Large intestine (tissue), 3 donors: ENCODE data around the gene SPINT2. TPM values are rescaled to one million over a fixed set of nuclear protein-coding genes. Genes with fewer than 3 reads are reported as not detected.

ENCODE experiments used
- DNase-seq, 2 donors: peaks; one replicate each; pipeline versions ENCODE4 v3.0.0 to v3.0.0-alpha.2; 2013
- H3K27ac ChIP-seq: one replicate; pipeline ENCODE4 v1.5.1; 2013; ENCODE audit warnings: low read length
- H3K27me3 ChIP-seq: 2 replicates; pipeline ENCODE4 v1.6.1; 2013; ENCODE audit warnings: low read length; ENCODE audit not compliant: control insufficient read depth, insufficient read depth
- H3K36me3 ChIP-seq: 2 replicates; pipeline ENCODE4 v1.6.1; 2013; ENCODE audit warnings: low read length; ENCODE audit not compliant: control insufficient read depth, insufficient read depth
- H3K4me1 ChIP-seq: one replicate; pipeline ENCODE4 v1.6.1; 2013; ENCODE audit warnings: low read length; ENCODE audit not compliant: control insufficient read depth, insufficient read depth
- H3K4me3 ChIP-seq: one replicate; pipeline ENCODE4 v1.5.1; 2013; ENCODE audit warnings: low read length
- H3K9me3 ChIP-seq: one replicate; pipeline ENCODE4 v1.6.1; 2013; ENCODE audit warnings: mild to moderate bottlenecking, low read depth, low read length, moderate library complexity; ENCODE audit not compliant: control insufficient read depth
- WGBS: methylation state at CpG from one replicate; pipeline ENCODE4 v1.1.5; 2013; ENCODE audit warnings: low lambda C conversion rate; ENCODE audit not compliant: insufficient coverage; 5-methylcytosine and 5-hydroxymethylcytosine counted together
- polyA plus RNA-seq: library from polyadenylated mRNA; unstranded; fragments of 120-200 nt; gene quantifications from one replicate; pipeline ENCODE4 v1.2.1, GENCODE V29; 2013

The SPINT2 gene
- polyA plus RNA-seq, 1 donor: 390 TPM

DNA sequence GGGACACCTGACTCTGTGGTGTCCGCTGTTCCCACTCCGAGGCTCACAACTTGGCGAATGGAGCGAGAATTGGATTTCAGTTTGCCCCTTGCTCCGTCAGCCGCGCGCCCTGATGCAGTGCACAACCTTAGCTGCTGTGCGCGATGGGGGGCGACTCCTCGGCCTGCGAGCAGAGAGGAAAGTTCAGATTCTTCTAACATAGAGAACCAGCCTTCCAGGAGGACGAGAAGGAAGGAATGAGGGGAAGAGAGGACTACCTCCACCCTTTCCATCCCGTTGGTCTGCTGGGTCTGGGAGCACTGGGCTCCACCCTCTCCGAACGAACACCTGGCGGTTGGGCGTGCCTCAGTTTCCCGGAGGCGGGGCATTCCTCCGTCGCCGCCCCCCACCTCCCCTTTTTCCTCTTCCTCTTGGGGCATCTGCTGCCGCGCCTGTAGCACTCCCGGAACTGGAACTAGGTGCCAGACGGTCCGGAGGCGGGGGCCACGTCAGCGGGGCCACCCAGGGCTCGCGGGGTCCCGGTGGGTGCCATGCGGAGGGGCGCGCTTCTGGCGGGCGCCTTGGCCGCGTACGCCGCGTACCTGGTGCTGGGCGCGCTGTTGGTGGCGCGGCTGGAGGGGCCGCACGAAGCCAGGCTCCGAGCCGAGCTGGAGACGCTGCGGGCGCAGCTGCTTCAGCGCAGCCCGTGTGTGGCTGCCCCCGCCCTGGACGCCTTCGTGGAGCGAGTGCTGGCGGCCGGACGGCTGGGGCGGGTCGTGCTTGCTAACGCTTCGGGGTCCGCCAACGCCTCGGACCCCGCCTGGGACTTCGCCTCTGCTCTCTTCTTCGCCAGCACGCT lies 55.3 kb downstream of the SPINT2 start, which contains the start of gene KCNK6:
KCNK6 (plus strand) TSS at position 425 of the 838 bp plus-strand sequence; CDS start at position 531, 106 bp downstream.
- Histone ChIP-seq H3K36me3 (no peaks in the 10 kb centered on the region), H3K27me3 (peaks cover 34% of the 10 kb centered on the region), H3K9me3 (no peaks in the 10 kb centered on the region), H3K27ac (no peak within 1 kb of the TSS), H3K4me3 (peak within 1 kb of the TSS; percentile 46), H3K4me1 (peaks cover 18% of the 10 kb centered on the region)
- no CpG with 5 or more reads among the region's 76 CpGs for WGBS
- DNase-seq: peak in 1 of 2 donors; percentile 62

DNA sequence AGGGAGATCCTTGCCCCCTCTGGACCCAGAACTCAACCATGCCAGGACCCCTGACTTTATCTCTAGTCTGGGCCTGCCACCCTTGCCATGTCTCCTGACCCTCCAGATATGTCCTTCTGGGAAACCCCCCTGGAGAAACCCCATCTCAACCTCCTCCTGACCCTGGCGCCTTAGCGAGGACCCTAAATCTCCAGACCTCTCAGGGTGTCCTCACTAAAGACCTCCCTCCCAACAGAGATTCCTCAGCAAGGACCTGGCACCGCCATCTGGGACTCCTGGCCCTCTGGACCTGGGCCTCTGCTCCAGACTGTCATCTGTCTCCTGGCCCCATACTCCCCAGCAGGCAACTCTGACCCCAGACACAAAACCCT lies 56.6 kb downstream of the SPINT2 start:
- H3K4me1 ChIP-seq: peaks cover 13% of the 10 kb centered on the region
- no CpG with 5 or more reads among the region's 3 CpGs for WGBS
- H3K27ac ChIP-seq: no peak overlapping the region
- H3K9me3 ChIP-seq: no peaks in the 10 kb centered on the region
- H3K27me3 ChIP-seq: peaks cover 34% of the 10 kb centered on the region
- peak overlapping the region; percentile 3 for H3K4me3 ChIP-seq
- no peaks in the 10 kb centered on the region for H3K36me3 ChIP-seq
- DNase-seq: no peak

DNA sequence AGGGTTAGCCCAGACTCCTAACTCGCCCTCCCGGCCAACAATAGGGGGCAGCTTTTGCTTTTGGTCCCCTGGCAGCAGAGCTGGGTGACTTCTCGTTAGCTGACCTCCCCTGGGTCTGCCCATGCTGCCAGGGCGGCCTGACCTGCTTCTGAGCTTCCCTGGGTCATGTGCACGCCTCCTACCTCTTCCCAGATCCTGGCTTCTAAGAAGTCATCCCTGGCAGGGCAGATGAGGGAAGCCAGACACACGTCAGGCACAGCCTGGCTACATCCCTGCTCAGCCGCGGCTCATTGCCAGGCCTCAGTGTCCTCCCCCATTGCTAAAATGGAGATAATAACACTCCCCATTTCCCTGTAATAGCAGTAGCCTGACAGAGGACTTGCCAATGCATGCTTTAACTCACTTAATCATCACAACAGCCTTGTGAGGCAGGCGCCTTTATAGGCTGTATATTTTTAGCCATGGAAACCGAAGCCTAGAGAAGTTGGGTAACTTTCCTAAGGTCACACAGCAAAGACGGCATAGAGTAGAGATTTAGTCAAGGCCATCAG lies 57.3 kb downstream of the SPINT2 start:
- Histone ChIP-seq H3K27ac (no peak overlapping the region), H3K4me3 (no peak overlapping the region), H3K36me3 (no peaks in the 10 kb centered on the region), H3K27me3 (peaks cover 34% of the 10 kb centered on the region), H3K9me3 (no peaks in the 10 kb centered on the region), H3K4me1 (peaks cover 10% of the 10 kb centered on the region)
- DNase-seq: peak in 1 of 2 donors; percentile 22
- WGBS: no CpG with 5 or more reads among the region's 11 CpGs

DNA sequence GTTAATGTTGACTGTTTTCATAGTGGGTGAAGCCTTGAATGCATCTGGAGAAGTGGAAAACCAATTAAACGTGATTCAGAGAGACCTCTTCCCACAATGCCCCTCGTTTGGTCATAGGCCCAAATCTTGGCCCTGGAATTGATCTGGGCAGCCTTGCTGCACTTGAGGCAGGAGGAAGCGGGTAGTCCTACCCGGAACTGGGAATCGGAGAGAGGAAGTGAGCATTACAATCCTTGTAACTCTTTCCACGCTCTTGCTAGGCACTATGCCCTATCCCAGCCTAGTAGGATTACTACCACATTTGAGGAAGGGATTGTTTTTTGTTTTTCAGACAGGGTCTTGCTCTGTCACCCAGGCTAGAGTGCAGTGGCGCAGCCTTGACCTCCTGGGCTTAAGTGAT lies 58.9 kb downstream of the SPINT2 start:
- no peak overlapping the region for H3K27ac ChIP-seq
- no peak overlapping the region for H3K4me3 ChIP-seq
- no peaks in the 10 kb centered on the region for H3K9me3 ChIP-seq
- H3K27me3 ChIP-seq: peaks cover 30% of the 10 kb centered on the region
- H3K4me1 ChIP-seq: peaks cover 10% of the 10 kb centered on the region
- WGBS: no CpG with 5 or more reads among the region's 7 CpGs
- DNase-seq: no peak
- no peaks in the 10 kb centered on the region for H3K36me3 ChIP-seq

DNA sequence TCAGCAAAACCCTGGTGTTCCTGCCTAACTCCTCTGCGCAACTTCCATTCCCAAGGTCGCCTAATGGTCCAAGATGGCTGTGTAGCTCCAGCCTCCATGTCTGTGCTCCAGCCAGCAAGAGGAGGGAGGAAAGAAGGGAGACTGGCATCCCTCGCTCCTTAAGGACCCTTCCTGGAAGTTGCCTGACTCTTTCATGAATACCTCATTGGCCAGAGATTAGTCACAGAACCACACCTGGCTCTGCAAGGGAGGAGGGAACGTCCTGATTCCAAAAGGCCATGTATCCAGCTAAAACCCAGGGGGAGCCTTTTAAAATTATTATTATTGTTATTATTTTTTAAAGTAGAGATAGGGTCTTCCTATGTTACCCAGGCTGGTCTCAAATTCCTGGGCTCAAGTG lies 60.1 kb downstream of the SPINT2 start:
- H3K27ac ChIP-seq: no peak overlapping the region
- peaks cover 19% of the 10 kb centered on the region for H3K27me3 ChIP-seq
- H3K4me1 ChIP-seq: peaks cover 7% of the 10 kb centered on the region
- no peaks in the 10 kb centered on the region for H3K9me3 ChIP-seq
- WGBS: no CpG with 5 or more reads among the region's 4 CpGs
- no peak overlapping the region for H3K4me3 ChIP-seq
- no peaks in the 10 kb centered on the region for H3K36me3 ChIP-seq
- no peak for DNase-seq

DNA sequence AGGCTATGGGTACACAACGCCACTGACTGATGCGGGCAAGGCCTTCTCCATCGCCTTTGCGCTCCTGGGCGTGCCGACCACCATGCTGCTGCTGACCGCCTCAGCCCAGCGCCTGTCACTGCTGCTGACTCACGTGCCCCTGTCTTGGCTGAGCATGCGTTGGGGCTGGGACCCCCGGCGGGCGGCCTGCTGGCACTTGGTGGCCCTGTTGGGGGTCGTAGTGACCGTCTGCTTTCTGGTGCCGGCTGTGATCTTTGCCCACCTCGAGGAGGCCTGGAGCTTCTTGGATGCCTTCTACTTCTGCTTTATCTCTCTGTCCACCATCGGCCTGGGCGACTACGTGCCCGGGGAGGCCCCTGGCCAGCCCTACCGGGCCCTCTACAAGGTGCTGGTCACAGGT lies 62.2 kb downstream of the SPINT2 start:
- no peak overlapping the region for H3K4me3 ChIP-seq
- H3K27ac ChIP-seq: no peak overlapping the region
- WGBS: no CpG with 5 or more reads among the region's 22 CpGs
- H3K36me3 ChIP-seq: no peaks in the 10 kb centered on the region
- H3K27me3 ChIP-seq: peaks cover 3% of the 10 kb centered on the region
- H3K4me1 ChIP-seq: no peaks in the 10 kb centered on the region
- no peaks in the 10 kb centered on the region for H3K9me3 ChIP-seq
- no peak for DNase-seq

DNA sequence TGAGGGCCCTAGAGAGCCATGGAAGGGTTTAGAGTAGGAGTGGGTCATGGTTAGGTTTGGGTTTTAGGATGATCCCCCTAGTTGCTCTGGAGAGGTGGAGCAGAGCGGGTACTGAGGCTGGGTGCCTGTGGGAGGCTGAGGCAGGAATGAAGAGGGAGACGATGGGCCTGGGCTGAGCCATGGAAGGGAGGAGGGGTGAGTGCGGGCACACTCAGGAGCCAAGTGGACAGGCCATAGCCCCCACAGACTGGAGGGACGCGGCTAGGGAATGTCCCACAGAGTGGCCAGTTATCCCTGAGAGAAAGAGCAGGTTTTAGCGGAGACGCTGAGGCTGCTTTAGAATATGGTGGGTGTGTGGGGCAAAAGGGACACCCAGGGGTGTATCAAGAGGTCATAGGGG lies 65.3 kb downstream of the SPINT2 start:
- no peaks in the 10 kb centered on the region for H3K4me1 ChIP-seq
- WGBS: 80% methylated on average over 2 of the region's 7 CpGs
- no peak overlapping the region for H3K4me3 ChIP-seq
- H3K36me3 ChIP-seq: no peaks in the 10 kb centered on the region
- H3K27ac ChIP-seq: no peak overlapping the region
- no peak for DNase-seq
- H3K27me3 ChIP-seq: no peaks in the 10 kb centered on the region
- H3K9me3 ChIP-seq: no peaks in the 10 kb centered on the region

DNA sequence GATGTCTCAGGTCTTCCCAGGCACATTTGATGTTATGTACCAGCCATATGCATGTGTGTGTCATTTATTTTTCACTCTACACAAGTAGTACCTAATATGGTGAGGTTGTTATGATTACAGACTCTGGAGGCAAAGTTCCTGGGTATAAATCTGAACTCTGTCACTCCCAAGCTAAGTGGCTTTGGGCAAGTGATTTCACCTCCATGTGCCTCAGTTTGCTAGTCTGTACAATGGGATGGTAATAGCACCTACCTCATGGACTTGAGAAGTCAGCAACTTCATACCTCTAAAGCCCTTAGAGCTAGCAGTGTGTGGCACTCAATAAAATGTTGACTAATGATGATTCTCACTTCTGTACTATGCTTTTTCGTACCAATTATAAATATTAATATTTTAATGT lies 67.4 kb downstream of the SPINT2 start:
- Histone ChIP-seq H3K4me1 (no peaks in the 10 kb centered on the region), H3K9me3 (no peaks in the 10 kb centered on the region), H3K27ac (no peak overlapping the region), H3K27me3 (no peaks in the 10 kb centered on the region), H3K36me3 (no peaks in the 10 kb centered on the region), H3K4me3 (no peak overlapping the region)
- no peak for DNase-seq
- WGBS: no CpG with 5 or more reads among the region's 1 CpG

DNA sequence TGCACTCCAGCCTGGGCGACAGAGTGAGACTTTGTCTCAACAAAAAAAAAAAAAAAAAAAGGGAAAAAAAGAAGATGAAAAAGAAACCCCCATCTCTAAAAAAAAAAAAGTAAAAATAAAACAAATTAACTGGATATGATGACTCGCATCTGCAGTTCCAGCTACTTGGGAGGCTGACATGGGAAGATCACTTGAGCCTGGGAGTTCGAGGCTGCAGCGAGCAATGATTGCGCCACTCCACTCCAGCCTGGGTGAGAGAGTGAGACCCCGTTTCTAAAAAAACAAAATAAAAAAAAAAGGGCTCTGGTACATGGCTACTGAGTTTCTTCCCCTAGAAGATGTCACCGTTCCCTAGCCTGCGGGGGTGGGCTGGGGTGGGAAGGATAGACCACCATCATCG lies 68.9 kb downstream of the SPINT2 start:
- H3K36me3 ChIP-seq: no peaks in the 10 kb centered on the region
- no CpG with 5 or more reads among the region's 9 CpGs for WGBS
- peaks cover 4% of the 10 kb centered on the region for H3K4me1 ChIP-seq
- no peaks in the 10 kb centered on the region for H3K27me3 ChIP-seq
- H3K27ac ChIP-seq: no peak overlapping the region
- H3K9me3 ChIP-seq: no peaks in the 10 kb centered on the region
- H3K4me3 ChIP-seq: no peak overlapping the region
- no peak for DNase-seq

DNA sequence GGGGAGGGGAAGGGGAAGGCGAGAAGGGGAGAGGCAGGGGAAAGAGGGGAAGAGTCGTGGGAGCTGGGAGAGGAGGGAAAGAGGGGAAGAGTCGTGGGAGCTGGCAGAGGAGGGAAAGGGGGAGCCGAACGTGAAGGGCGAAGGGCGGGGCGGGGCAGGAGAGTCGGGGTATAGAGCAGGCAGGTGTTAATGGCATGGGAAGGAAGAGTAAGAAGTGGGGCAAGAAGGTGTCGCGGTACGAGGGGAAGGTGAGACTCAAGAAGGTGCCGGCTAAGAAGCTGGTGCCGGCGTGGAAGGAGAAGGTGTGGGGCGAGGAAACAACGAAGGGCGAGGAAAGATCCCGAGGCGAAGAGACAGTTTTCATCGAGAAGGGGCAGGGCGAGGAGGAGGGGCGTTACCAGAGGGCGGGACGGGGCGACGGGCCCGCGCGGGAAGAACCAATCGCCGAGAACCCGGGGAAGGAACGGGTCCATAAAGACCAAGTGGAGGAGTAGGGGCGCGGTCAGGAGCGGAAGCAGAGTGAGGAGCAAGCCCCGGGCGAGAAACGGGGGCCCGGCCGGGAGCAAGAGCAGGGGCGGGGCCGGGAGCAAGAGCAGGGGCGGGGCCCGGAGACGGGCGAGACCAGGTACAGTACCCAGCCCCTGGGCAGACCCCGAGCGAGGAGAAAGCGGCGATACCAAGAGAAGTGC lies 71.7 kb downstream of the SPINT2 start:
- Histone ChIP-seq H3K36me3 (no peaks in the 10 kb centered on the region), H3K27ac (peak overlapping the region; percentile 98), H3K4me1 (peaks cover 10% of the 10 kb centered on the region), H3K9me3 (no peaks in the 10 kb centered on the region), H3K27me3 (no peaks in the 10 kb centered on the region), H3K4me3 (peak overlapping the region; percentile 70)
- DNase-seq: peak; percentile 96 to 98
- 0% methylated on average over 1 of the region's 52 CpGs for WGBS
